ENCODE measurements around the gene C1QTNF9. TPM values are rescaled to one million over a fixed set of nuclear protein-coding genes. Genes with fewer than 3 reads are reported as not detected.

Gene C1QTNF9
- total RNA-seq, 6 experiments from 2014 or later, result 0.11 to 0.21 (median 0.17) TPM; not detected in 2

DNA sequence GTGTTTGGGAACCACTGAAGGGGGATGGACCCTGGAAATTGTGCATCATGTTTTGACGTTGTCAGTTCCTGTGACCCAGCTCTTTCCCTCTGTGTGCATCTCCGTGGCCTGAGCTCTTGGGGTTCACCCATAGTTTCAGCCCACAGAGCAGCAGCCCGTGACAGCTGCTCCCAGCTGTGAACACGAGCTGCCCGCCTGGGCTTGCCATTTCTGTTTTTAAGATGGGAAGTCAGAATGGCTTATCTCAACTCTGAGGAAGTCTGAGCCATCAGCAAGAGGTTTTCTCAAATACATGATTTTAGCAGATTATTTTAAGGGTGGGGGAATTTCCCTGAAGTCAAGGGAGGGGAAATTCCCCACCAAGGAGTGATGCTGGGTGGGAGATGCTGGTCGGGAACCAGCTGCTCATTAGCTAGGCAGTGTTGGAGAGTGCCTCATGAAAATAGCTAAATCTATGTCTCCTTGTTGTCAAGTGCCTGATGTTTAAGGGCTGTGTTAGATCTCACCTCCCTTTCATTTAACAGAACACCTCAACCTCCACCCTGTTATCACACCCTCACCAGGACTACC lies 34.8 kb upstream of the C1QTNF9 start:
- TF ChIP-seq, protein P1, sequence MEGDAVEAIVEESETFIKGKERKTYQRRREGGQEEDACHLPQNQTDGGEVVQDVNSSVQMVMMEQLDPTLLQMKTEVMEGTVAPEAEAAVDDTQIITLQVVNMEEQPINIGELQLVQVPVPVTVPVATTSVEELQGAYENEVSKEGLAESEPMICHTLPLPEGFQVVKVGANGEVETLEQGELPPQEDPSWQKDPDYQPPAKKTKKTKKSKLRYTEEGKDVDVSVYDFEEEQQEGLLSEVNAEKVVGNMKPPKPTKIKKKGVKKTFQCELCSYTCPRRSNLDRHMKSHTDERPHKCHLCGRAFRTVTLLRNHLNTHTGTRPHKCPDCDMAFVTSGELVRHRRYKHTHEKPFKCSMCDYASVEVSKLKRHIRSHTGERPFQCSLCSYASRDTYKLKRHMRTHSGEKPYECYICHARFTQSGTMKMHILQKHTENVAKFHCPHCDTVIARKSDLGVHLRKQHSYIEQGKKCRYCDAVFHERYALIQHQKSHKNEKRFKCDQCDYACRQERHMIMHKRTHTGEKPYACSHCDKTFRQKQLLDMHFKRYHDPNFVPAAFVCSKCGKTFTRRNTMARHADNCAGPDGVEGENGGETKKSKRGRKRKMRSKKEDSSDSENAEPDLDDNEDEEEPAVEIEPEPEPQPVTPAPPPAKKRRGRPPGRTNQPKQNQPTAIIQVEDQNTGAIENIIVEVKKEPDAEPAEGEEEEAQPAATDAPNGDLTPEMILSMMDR (IDR thresholded peaks at IDR 0.05), result no peak
- no peak for TF ChIP-seq POLR2A (IDR thresholded peaks at IDR 0.05)
- Histone ChIP-seq H3K27ac (no peak overlapping the region), H3K4me1 (peaks cover 0 to 33% (median 10%) of the 10 kb centered on the region in 4 donors), H3K4me3 (no peak overlapping the region), H3K27me3 (no peaks in the 10 kb centered on the region), H3K9me3 (no peaks in the 10 kb centered on the region), H3K36me3 (no peaks in the 10 kb centered on the region)
- 65% methylated on average over 6 of the region's 6 CpGs for WGBS (ENCODE audit: insufficient coverage, low coverage, low lambda C conversion rate, missing lambda C conversion rate)
- no peak for ATAC-seq
- no peak for DNase-seq
- intact Hi-C loops (cut with DNase I), result no loop called here

DNA sequence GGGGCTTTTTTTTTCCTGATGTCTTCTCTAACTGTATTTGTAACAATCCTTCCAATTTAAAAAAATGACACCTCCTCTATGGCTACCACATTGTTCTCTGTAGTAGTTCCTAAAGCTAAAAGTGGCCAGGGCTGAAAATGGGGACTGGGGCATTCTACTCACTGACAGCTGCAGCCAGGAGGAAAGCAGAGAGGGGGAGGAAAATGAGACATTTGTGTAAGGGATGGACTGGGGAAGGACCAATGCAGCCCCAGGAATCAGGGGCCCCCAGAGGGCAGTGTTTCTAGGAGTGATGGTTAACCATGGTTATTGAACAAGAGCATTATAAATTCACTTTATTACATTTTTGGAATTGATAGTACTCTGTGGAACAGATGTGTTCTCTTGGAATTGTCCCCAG lies 34.3 kb upstream of the C1QTNF9 start:
- peaks cover 0 to 28% (median 8%) of the 10 kb centered on the region in 4 donors for H3K4me1 ChIP-seq
- H3K27ac ChIP-seq, result no peak overlapping the region
- no peaks in the 10 kb centered on the region for H3K36me3 ChIP-seq
- TF ChIP-seq, protein P1 (IDR thresholded peaks at IDR 0.05), result no peak
- TF ChIP-seq POLR2A (IDR thresholded peaks at IDR 0.05), result no peak
- H3K27me3 ChIP-seq, result no peaks in the 10 kb centered on the region
- intact Hi-C loops (cut with DNase I), result no loop called here
- DNase-seq (no peak), ATAC-seq (no peak)
- H3K9me3 ChIP-seq, result no peaks in the 10 kb centered on the region
- no peak overlapping the region for H3K4me3 ChIP-seq

DNA sequence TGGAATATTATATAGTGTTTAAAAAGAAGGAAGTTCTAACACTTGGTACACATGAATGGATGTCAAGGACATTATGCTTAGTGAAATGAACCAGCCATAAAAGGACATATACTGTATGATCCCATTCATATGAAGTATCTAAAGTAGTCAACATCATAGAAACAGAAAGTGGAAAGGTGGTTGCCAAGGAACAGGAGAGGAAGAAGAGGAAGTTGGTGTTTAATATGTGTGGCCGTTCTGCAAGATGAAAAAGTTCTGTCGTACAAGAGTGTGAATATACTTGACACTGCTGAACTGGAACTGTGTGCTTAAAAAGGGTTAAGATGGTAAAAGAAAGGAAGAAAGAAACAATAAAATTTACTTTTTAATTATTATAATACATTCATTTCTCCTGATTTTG lies 33.1 kb upstream of the C1QTNF9 start:
- H3K4me3 ChIP-seq, result no peak overlapping the region
- 50% methylated on average over 2 of the region's 2 CpGs for whole genome bisulfite sequencing (ENCODE audit: insufficient coverage, low coverage, low lambda C conversion rate, missing lambda C conversion rate)
- no peaks in the 10 kb centered on the region for H3K36me3 ChIP-seq
- no peak for TF ChIP-seq POLR2A (IDR thresholded peaks at IDR 0.05)
- TF ChIP-seq, protein P1 (IDR thresholded peaks at IDR 0.05), result no peak
- intact Hi-C loops (cut with DNase I), result no loop called here
- ATAC-seq, result no peak
- no peaks in the 10 kb centered on the region for H3K9me3 ChIP-seq
- no peak overlapping the region for H3K27ac ChIP-seq
- no peaks in the 10 kb centered on the region for H3K27me3 ChIP-seq
- H3K4me1 ChIP-seq, result peaks cover 0 to 15% (median 4%) of the 10 kb centered on the region in 4 donors
- no peak for DNase-seq

DNA sequence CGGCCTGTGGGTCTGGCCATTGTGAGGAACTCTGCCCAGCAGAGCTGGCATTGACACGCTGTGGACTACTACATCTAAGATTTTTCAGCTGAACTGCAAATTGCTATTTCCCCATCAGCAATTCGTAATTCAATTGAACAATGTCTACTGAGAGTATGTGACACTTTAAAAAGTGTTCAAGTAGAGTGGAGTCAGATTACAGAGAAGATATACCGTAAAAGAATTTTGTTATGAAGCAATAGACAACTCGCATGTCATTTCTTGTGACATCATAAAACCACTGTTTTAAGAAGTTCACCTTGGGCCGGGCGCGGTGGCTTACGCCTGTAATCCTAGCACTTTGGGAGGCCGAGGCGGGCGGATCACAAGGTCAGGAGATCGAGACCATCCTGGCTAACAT lies 32.5 kb upstream of the C1QTNF9 start:
- ATAC-seq, result no peak
- TF ChIP-seq, protein P1 (IDR thresholded peaks at IDR 0.05), result no peak
- TF ChIP-seq POLR2A (IDR thresholded peaks at IDR 0.05), result no peak
- Histone ChIP-seq H3K27me3 (no peaks in the 10 kb centered on the region), H3K4me3 (no peak overlapping the region), H3K9me3 (no peaks in the 10 kb centered on the region), H3K27ac (no peak overlapping the region), H3K4me1 (peaks cover 0 to 10% (median under 1%) of the 10 kb centered on the region in 4 donors), H3K36me3 (no peaks in the 10 kb centered on the region)
- no peak for DNase-seq
- intact Hi-C loops (cut with DNase I), result no loop called here
- WGBS (ENCODE audit: insufficient coverage, low coverage, low lambda C conversion rate, missing lambda C conversion rate), result 90% methylated on average over 9 of the region's 13 CpGs

DNA sequence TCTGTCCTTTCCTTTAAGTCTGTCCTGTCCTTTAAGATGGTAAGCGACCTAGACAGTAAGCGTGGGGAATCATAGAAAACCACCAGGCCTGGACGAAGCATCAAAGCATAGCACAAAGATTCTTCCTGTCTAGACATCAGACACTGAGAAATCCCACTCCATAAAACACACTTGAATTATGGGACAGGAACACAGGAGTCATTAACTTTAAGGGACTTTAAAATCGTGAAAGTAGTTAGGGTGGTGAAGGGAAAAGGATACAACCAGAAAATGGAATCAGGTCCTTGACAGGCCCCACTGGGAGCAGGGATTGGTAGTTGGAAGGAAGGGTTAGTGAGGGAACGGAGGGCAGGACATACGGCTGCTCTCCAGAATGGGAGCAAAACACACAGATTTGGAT lies 31.6 kb upstream of the C1QTNF9 start:
- TF ChIP-seq POLR2A (IDR thresholded peaks at IDR 0.05), result no peak
- TF ChIP-seq, protein P1 (IDR thresholded peaks at IDR 0.05), result no peak
- no peak for DNase-seq
- no peak for ATAC-seq
- Histone ChIP-seq H3K4me3 (no peak overlapping the region), H3K27me3 (no peaks in the 10 kb centered on the region), H3K27ac (no peak overlapping the region), H3K36me3 (peaks cover 0 to 6% (median 0%) of the 10 kb centered on the region in 4 donors), H3K9me3 (no peaks in the 10 kb centered on the region), H3K4me1 (peaks cover 0 to 4% (median 0%) of the 10 kb centered on the region in 4 donors)
- WGBS (ENCODE audit: insufficient coverage, low coverage, low lambda C conversion rate, missing lambda C conversion rate), result 83% methylated on average over 6 of the region's 6 CpGs
- intact Hi-C loops (cut with DNase I), result no loop called here

Measured in right lobe of liver (tissue), 6 donors.